Measurements from ENCODE around the gene GTF3C4. TPM values are rescaled to one million over a fixed set of nuclear protein-coding genes. Genes with fewer than 3 reads are reported as not detected.
A peak's percentile ranks its signal among the peaks of the same experiment; 100 is the strongest.

The GTF3C4 gene
- polyA plus RNA-seq, 2 of the 4 experiments (the other 2 are of a cell fraction): 9.0 to 15.4 TPM

DNA sequence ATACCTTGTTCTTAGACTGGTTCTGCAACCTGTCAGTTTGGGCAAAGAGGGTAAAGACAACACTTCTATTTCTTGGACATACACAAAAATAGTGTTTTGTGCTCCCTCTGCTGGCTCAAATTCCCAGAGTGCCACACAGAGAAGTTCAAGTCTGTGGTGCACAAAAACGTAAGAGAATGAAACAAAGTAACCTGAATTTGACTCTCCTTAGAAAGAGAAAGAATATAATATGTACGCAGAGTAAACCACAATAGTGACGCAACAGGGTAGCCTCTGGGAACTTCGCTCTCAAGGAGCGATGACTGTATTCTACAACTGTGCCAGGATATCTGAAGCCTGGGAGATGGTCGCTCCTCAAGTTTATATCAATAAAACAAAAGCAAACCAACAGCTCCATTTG, 19.0 kb upstream of the GTF3C4 start:
- no peaks in the 10 kb centered on the region for H3K9me3 ChIP-seq
- no peaks in the 10 kb centered on the region for H3K4me1 ChIP-seq
- 68% methylated on average over 6 of the region's 6 CpGs for WGBS (ENCODE audit: missing lambda C conversion rate)
- H3K27ac ChIP-seq: no peak overlapping the region
- no peak overlapping the region for H3K4me2 ChIP-seq
- H3K4me3 ChIP-seq: no peak overlapping the region
- no peak for FAIRE-seq
- ATAC-seq: peak; percentile 59 to 75; a peak in 4 of 6 replicates
- DNase-seq (ENCODE audit: low read depth in 1 of 2, low spot score in 1 of 2): peak in 1 of 2 experiments; percentile 31
- ChIA-PET CTCF (interaction anchor here (0.7 to 2.5 kb wide), 14 partner anchors 10 to 324 kb away, joined by 3 to 11 read pairs (median 4); partner anchors contain the start of genes CFAP77, DDX31 and GTF3C4), POLR2A (no interaction called here)
- TF ChIP-seq RNF2 (IDR thresholded peaks at IDR 0.05; ENCODE audit: borderline replicate concordance, low read depth) (no peak), SMC3 (IDR thresholded peaks at IDR 0.05) (peak; percentile 39; the same call in 2 of the 3 replicates), SREBF2 (IDR thresholded peaks at IDR 0.05) (no peak), POLR2A (IDR thresholded peaks at IDR 0.05; ENCODE audit: low read length) (no peak), RAD21 (conservative IDR thresholded peaks at IDR 0.05 in 1 of 2, IDR thresholded peaks at IDR 0.05 in 1 of 2) (peak; percentile 18 to 23; a peak in 1 of 5 replicates)
- TF ChIP-seq, protein P1, sequence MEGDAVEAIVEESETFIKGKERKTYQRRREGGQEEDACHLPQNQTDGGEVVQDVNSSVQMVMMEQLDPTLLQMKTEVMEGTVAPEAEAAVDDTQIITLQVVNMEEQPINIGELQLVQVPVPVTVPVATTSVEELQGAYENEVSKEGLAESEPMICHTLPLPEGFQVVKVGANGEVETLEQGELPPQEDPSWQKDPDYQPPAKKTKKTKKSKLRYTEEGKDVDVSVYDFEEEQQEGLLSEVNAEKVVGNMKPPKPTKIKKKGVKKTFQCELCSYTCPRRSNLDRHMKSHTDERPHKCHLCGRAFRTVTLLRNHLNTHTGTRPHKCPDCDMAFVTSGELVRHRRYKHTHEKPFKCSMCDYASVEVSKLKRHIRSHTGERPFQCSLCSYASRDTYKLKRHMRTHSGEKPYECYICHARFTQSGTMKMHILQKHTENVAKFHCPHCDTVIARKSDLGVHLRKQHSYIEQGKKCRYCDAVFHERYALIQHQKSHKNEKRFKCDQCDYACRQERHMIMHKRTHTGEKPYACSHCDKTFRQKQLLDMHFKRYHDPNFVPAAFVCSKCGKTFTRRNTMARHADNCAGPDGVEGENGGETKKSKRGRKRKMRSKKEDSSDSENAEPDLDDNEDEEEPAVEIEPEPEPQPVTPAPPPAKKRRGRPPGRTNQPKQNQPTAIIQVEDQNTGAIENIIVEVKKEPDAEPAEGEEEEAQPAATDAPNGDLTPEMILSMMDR (IDR thresholded peaks at IDR 0.05): peak; percentile 52

DNA sequence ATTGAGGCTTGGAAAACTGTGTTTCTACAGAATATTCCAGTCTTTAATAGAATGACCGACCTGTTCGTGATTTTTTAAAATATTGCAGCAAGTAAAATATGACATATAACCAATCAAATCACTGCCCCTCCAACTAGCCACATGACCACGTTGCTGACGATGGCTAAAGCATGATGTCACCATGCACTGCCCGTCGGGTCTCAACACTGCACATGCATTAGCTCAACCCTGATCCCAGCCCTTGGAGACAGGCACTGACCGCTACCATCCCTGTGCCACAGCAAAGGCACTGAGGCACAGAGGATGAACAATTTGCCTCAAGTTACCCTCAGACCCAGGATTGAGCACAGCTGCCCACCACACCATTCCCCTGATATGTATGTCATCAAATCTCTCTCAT, 14.0 kb upstream of the GTF3C4 start:
- no peak overlapping the region for H3K4me2 ChIP-seq
- ATAC-seq: no peak
- H3K27ac ChIP-seq: no peak overlapping the region
- TF ChIP-seq, protein P2, sequence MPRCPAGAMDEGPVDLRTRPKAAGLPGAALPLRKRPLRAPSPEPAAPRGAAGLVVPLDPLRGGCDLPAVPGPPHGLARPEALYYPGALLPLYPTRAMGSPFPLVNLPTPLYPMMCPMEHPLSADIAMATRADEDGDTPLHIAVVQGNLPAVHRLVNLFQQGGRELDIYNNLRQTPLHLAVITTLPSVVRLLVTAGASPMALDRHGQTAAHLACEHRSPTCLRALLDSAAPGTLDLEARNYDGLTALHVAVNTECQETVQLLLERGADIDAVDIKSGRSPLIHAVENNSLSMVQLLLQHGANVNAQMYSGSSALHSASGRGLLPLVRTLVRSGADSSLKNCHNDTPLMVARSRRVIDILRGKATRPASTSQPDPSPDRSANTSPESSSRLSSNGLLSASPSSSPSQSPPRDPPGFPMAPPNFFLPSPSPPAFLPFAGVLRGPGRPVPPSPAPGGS (IDR thresholded peaks at IDR 0.05): no peak
- TF ChIP-seq, protein P3, sequence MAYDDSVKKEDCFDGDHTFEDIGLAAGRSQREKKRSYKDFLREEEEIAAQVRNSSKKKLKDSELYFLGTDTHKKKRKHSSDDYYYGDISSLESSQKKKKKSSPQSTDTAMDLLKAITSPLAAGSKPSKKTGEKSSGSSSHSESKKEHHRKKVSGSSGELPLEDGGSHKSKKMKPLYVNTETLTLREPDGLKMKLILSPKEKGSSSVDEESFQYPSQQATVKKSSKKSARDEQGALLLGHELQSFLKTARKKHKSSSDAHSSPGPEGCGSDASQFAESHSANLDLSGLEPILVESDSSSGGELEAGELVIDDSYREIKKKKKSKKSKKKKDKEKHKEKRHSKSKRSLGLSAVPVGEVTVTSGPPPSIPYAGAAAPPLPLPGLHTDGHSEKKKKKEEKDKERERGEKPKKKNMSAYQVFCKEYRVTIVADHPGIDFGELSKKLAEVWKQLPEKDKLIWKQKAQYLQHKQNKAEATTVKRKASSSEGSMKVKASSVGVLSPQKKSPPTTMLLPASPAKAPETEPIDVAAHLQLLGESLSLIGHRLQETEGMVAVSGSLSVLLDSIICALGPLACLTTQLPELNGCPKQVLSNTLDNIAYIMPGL (CRISPR knock-in tag; IDR thresholded peaks at IDR 0.05; ENCODE audit: borderline replicate concordance): no peak
- TF ChIP-seq CHD2 (IDR thresholded peaks at IDR 0.05; ENCODE audit: low read length, partially characterized antibody) (no peak), KDM5A (IDR thresholded peaks at IDR 0.05) (no peak), EHF (CRISPR knock-in tag; IDR thresholded peaks at IDR 0.05) (no peak), GATA3 (IDR thresholded peaks at IDR 0.05; ENCODE audit: borderline replicate concordance) (no peak)
- TF ChIP-seq, protein P4, sequence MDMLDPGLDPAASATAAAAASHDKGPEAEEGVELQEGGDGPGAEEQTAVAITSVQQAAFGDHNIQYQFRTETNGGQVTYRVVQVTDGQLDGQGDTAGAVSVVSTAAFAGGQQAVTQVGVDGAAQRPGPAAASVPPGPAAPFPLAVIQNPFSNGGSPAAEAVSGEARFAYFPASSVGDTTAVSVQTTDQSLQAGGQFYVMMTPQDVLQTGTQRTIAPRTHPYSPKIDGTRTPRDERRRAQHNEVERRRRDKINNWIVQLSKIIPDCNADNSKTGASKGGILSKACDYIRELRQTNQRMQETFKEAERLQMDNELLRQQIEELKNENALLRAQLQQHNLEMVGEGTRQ (IDR thresholded peaks at IDR 0.05): no peak
- no peak for FAIRE-seq
- 81% methylated on average over 6 of the region's 7 CpGs for WGBS (ENCODE audit: missing lambda C conversion rate)
- no peak overlapping the region for H3K4me3 ChIP-seq
- H3K4me1 ChIP-seq: no peaks in the 10 kb centered on the region
- no peaks in the 10 kb centered on the region for H3K9me3 ChIP-seq
- ChIA-PET POLR2A (interaction anchor here (1.3 kb wide), 1 partner anchor 14 kb away, joined by 4 read pairs; the partner anchor contains the start of genes DDX31 and GTF3C4), CTCF (interaction anchor here (0.7 to 1.8 kb wide), 2 partner anchors 10 to 15 kb away, joined by 3 to 5 read pairs; no protein-coding TSS in a partner anchor)
- DNase-seq (ENCODE audit: low read depth in 1 of 2, low spot score in 1 of 2): no peak

DNA sequence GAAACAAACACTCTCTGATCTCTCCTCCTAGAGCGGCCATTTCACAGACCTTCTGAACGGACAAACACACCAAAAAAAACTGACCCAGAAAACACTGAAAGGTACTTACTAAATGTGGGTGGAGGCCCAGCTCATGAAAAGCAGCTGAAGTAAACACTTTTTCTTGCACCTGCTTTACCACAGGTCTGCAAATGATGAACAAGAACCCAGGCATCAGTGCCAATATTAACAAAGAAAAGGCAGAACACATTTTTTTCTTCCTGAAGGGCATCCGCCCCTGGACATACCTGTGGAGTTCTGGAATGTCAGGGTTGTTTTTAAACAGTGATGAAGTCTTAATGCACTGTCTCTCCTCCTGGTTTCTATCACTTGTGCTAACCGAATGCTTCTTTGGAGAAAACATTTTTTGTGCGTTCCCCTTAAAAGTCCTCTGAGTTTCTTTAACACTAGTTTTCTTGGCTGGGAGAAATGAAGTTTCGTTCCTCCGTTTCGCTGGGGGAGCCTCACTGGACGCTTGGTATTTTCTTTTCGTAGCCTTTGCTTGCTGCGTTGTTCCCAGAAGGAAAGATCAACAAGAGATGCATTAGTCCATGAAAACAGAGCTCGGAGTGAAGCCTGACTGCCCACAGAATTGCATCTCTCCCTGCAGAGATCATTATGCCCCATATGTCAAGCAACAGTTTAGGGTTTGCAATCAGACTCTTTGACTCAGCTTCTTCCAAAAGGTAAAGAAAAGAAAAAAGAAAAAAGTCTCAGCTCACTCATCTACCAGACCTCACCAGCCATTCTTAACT, 7.9 kb upstream of the GTF3C4 start:
- WGBS (ENCODE audit: missing lambda C conversion rate): 85% methylated on average over 12 of the region's 12 CpGs
- Histone ChIP-seq H3K9me3 (no peaks in the 10 kb centered on the region), H3K27ac (no peak overlapping the region), H3K4me1 (no peaks in the 10 kb centered on the region), H3K4me3 (no peak overlapping the region), H3K4me2 (no peak overlapping the region)
- POLR2A ChIA-PET: no interaction called here
- CTCF ChIA-PET: interaction anchor here (0.7 kb wide), 1 partner anchor 12 kb away, joined by 3 read pairs; no protein-coding TSS in a partner anchor
- DNase-seq (ENCODE audit: low read depth in 1 of 2, low spot score in 1 of 2): no peak
- no peak for ATAC-seq
- TF ChIP-seq TP53 (CRISPR knock-in tag; IDR thresholded peaks at IDR 0.05) (no peak), SMC3 (IDR thresholded peaks at IDR 0.05) (no peak), POLR2A (IDR thresholded peaks at IDR 0.05; ENCODE audit: low read length) (no peak), NFE2L2 (conservative IDR thresholded peaks at IDR 0.05; ENCODE audit: low read length) (no peak), JUNB (IDR thresholded peaks at IDR 0.05) (no peak)
- TF ChIP-seq, protein P5, sequence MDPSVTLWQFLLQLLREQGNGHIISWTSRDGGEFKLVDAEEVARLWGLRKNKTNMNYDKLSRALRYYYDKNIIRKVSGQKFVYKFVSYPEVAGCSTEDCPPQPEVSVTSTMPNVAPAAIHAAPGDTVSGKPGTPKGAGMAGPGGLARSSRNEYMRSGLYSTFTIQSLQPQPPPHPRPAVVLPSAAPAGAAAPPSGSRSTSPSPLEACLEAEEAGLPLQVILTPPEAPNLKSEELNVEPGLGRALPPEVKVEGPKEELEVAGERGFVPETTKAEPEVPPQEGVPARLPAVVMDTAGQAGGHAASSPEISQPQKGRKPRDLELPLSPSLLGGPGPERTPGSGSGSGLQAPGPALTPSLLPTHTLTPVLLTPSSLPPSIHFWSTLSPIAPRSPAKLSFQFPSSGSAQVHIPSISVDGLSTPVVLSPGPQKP (IDR thresholded peaks at IDR 0.05; ENCODE audit: low read depth, low read length): no peak
- TF ChIP-seq, protein P6, sequence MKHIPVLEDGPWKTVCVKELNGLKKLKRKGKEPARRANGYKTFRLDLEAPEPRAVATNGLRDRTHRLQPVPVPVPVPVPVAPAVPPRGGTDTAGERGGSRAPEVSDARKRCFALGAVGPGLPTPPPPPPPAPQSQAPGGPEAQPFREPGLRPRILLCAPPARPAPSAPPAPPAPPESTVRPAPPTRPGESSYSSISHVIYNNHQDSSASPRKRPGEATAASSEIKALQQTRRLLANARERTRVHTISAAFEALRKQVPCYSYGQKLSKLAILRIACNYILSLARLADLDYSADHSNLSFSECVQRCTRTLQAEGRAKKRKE (CRISPR knock-in tag; IDR thresholded peaks at IDR 0.05; ENCODE audit: low read depth): no peak
- FAIRE-seq: no peak
